ENCODE results near the gene AGTRAP.

DNA sequence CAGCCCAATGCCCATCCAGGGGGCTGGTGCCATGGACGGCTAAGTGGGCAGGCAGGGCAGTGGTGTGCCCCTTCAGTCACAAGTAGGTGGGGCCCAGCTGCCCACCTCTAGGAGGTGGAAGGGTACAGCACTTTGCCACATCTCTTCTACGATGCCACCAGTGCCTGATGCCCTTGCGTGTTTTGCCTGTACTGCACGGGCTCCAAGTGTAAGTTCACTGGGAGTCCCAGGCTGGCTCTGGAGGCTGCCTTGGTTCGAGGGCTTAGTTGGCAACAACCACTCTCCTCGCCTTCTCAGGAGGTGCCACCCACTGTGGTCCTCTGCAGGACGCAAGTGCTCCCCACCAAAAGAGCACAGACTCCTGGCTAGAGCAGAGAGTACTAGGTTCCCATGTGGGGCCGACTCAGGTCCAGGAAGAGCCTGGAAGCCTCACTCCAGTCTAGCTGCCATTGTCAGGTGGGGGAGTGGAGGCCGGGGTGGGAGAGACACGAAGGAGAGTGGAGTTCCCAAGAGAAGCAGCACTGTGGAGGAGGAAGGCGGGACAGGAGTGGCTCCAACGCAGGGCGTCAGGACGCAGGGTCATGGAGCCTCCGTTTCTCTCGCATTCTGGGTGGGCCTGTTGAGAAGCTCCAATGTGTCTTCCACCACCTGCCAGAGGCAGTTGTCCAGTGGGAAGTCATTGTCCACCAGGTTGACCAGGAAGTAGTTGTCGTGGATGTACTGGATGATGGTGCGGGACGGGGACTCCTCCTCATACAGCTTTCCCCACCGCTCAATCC is 54.4 kb downstream of the AGTRAP start:
- TF ChIP-seq, protein P1, sequence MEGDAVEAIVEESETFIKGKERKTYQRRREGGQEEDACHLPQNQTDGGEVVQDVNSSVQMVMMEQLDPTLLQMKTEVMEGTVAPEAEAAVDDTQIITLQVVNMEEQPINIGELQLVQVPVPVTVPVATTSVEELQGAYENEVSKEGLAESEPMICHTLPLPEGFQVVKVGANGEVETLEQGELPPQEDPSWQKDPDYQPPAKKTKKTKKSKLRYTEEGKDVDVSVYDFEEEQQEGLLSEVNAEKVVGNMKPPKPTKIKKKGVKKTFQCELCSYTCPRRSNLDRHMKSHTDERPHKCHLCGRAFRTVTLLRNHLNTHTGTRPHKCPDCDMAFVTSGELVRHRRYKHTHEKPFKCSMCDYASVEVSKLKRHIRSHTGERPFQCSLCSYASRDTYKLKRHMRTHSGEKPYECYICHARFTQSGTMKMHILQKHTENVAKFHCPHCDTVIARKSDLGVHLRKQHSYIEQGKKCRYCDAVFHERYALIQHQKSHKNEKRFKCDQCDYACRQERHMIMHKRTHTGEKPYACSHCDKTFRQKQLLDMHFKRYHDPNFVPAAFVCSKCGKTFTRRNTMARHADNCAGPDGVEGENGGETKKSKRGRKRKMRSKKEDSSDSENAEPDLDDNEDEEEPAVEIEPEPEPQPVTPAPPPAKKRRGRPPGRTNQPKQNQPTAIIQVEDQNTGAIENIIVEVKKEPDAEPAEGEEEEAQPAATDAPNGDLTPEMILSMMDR (conservative IDR thresholded peaks at IDR 0.05 in 1 of 2, IDR thresholded peaks at IDR 0.05 in 1 of 2; ENCODE audit: low read depth in 1 of 2, low read length in 2 of 2), result no peak
- no peak for TF ChIP-seq EZH2 (IDR thresholded peaks at IDR 0.05; ENCODE audit: low read length, missing control alignments)

All from fibroblast of lung (primary cell).